ENCODE data around the gene DLGAP4.

Gene DLGAP4

GRCh38 chr20:36384022-36384619 is 78.0 kb downstream of the DLGAP4 start:
- TF ChIP-seq EZH2phosphoT487 (IDR thresholded peaks at IDR 0.05; ENCODE audit: low read length) (no peak), EZH2 (optimal IDR thresholded peaks at IDR 0.05; ENCODE audit: low read depth, low read length) (no peak), CTCF (IDR thresholded peaks at IDR 0.05; ENCODE audit: low read length) (peak; percentile 34)
- H3K9ac ChIP-seq (ENCODE audit: low read length) = no peak overlapping the region
- H3K9me2 ChIP-seq (replicated peaks; ENCODE audit: insufficient read depth, low read length) = no peaks in the 10 kb centered on the region
- no peaks in the 10 kb centered on the region for H4K20me1 ChIP-seq (ENCODE audit: insufficient read depth, low read length)
- no peaks in the 10 kb centered on the region for H3K4me1 ChIP-seq (ENCODE audit: low read length)
- H3K9me3 ChIP-seq (replicated peaks; ENCODE audit: insufficient read depth, low read length) = no peaks in the 10 kb centered on the region
- no peak overlapping the region for H3K4me2 ChIP-seq (ENCODE audit: low read depth, low read length)
- DNase-seq = peak; percentile 45
- no peak overlapping the region for H3K4me3 ChIP-seq (ENCODE audit: low read length)
- no peaks in the 10 kb centered on the region for H3K36me3 ChIP-seq (replicated peaks; ENCODE audit: insufficient read depth, low read length)
- no peaks in the 10 kb centered on the region for H3F3A ChIP-seq (ENCODE audit: insufficient read depth, low read length)
- H3K27ac ChIP-seq (ENCODE audit: low read length) = no peak overlapping the region
- H2AFZ ChIP-seq (ENCODE audit: low read length) = no peak overlapping the region
- peaks cover 60% of the 10 kb centered on the region for H3K27me3 ChIP-seq (replicated peaks; ENCODE audit: insufficient read depth, low read length)
- H3K79me2 ChIP-seq (ENCODE audit: low read length) = no peaks in the 10 kb centered on the region

- H3K27ac ChIP-seq (ENCODE audit: low read length) = no peak overlapping the region
- no peaks in the 10 kb centered on the region for H3K9me2 ChIP-seq (replicated peaks; ENCODE audit: insufficient read depth, low read length)
- H3K4me3 ChIP-seq (ENCODE audit: low read length) = no peak overlapping the region
- no peak overlapping the region for H2AFZ ChIP-seq (ENCODE audit: low read length)
- TF ChIP-seq CTCF (IDR thresholded peaks at IDR 0.05; ENCODE audit: low read length) (no peak), EZH2phosphoT487 (IDR thresholded peaks at IDR 0.05; ENCODE audit: low read length) (no peak), EZH2 (optimal IDR thresholded peaks at IDR 0.05; ENCODE audit: low read depth, low read length) (no peak)
- no peaks in the 10 kb centered on the region for H4K20me1 ChIP-seq (ENCODE audit: insufficient read depth, low read length)
- no peaks in the 10 kb centered on the region for H3F3A ChIP-seq (ENCODE audit: insufficient read depth, low read length)
- DNase-seq = no peak
- peaks cover 49% of the 10 kb centered on the region for H3K27me3 ChIP-seq (replicated peaks; ENCODE audit: insufficient read depth, low read length)
- H3K9ac ChIP-seq (ENCODE audit: low read length) = no peak overlapping the region
- H3K9me3 ChIP-seq (replicated peaks; ENCODE audit: insufficient read depth, low read length) = no peaks in the 10 kb centered on the region
- H3K79me2 ChIP-seq (ENCODE audit: low read length) = no peaks in the 10 kb centered on the region
- no peaks in the 10 kb centered on the region for H3K36me3 ChIP-seq (replicated peaks; ENCODE audit: insufficient read depth, low read length)
- no peak overlapping the region for H3K4me2 ChIP-seq (ENCODE audit: low read depth, low read length)
- no peaks in the 10 kb centered on the region for H3K4me1 ChIP-seq (ENCODE audit: low read length)
Observed at GRCh38 chr20:36385503-36385902, 79.4 kb downstream of the DLGAP4 start.

- no peak for DNase-seq
- Histone ChIP-seq H2AFZ (ENCODE audit: low read length) (no peak overlapping the region), H3K4me1 (ENCODE audit: low read length) (no peaks in the 10 kb centered on the region), H3K9ac (ENCODE audit: low read length) (no peak overlapping the region), H3K9me2 (replicated peaks; ENCODE audit: insufficient read depth, low read length) (no peaks in the 10 kb centered on the region), H3F3A (ENCODE audit: insufficient read depth, low read length) (no peaks in the 10 kb centered on the region), H3K27me3 (replicated peaks; ENCODE audit: insufficient read depth, low read length) (peaks cover 43% of the 10 kb centered on the region), H3K9me3 (replicated peaks; ENCODE audit: insufficient read depth, low read length) (no peaks in the 10 kb centered on the region), H3K36me3 (replicated peaks; ENCODE audit: insufficient read depth, low read length) (no peaks in the 10 kb centered on the region), H3K4me3 (ENCODE audit: low read length) (no peak overlapping the region), H3K27ac (ENCODE audit: low read length) (no peak overlapping the region), H3K4me2 (ENCODE audit: low read depth, low read length) (no peak overlapping the region), H4K20me1 (ENCODE audit: insufficient read depth, low read length) (no peaks in the 10 kb centered on the region), H3K79me2 (ENCODE audit: low read length) (no peaks in the 10 kb centered on the region)
- TF ChIP-seq EZH2 (optimal IDR thresholded peaks at IDR 0.05; ENCODE audit: low read depth, low read length) (no peak), EZH2phosphoT487 (IDR thresholded peaks at IDR 0.05; ENCODE audit: low read length) (no peak), CTCF (IDR thresholded peaks at IDR 0.05; ENCODE audit: low read length) (no peak)
Observed at GRCh38 chr20:36386236-36386635, 80.1 kb downstream of the DLGAP4 start.
